ENCODE results near the gene SF1. TPM values are rescaled to one million over a fixed set of nuclear protein-coding genes. Genes with fewer than 3 reads are reported as not detected.
A peak's percentile ranks its signal among the peaks of the same experiment; 100 is the strongest.

The SF1 gene
- total and polyA plus RNA-seq, 2 of the 8 experiments (the other 6 are each of a cell fraction or from before 2014, with no cell fraction given): 72.7 to 353 TPM

DNA sequence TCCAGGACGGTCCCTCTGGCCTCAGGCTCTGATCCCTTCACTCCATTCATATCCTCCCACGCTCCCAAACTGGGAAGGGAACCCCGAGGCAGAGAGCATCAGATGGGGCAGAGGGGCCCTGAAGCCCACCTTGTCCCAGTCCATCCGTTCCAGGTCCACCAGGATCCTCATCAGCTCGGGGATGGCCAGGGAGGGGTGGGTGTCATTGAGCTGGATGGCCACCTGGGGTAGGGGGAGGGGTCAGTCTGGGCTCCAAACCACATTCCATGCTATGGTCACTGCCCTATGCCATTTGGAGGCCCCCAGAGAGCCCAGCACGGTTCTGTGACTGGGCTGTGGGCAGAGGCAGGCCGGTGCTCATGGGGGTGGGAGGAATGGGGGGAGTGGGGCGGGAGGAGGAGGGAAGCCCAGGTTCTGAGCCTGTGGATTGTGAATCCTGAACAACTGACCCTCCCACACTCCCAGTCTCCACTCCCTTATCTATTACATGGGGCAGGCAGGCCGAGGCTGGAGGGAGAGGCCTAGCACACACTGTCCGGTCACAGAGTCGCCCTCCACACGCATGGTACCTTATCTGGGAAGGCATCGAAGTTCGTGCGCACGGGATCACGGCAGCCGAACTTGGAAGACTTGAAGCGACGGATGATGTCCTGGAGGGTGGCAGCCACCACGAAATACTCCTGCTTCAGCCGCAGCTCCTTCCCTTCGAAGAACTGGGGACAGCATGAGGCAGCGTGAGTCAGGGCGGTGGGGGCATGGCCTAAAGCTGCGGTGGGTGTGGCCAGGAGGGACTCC is 24.0 kb downstream of the SF1 start:
- no peaks in the 10 kb centered on the region for H3K79me1 ChIP-seq (ENCODE audit: low read depth, low read length)
- H3K4me2 ChIP-seq (ENCODE audit: insufficient read depth in 1 of 2, low read depth in 2 of 2, low read length in 2 of 2): no peak overlapping the region
- FAIRE-seq (no peak), DNase-seq (ENCODE audit: low read depth in 1 of 2, low spot score in 2 of 2) (no peak)
- no peak overlapping the region; the same call in 1 of the 2 replicates for H4K8ac ChIP-seq (ENCODE audit: extremely low read depth, insufficient read depth, low read length)
- ChIA-PET POLR2A (ENCODE audit: partially characterized antibody) (interaction anchor here (29.2 to 42.9 kb wide), 2 partner anchors 5 to 11 kb away, joined by 1087 read pairs; partner anchors contain the start of genes PYGM, RASGRP2 and SF1), CTCF (ENCODE audit: partially characterized antibody) (interaction anchor here (0.5 to 23.7 kb wide), 5 partner anchors 9 to 502 kb away, joined by 3 to 376 read pairs (median 3); partner anchors contain the start of genes PYGM, RASGRP2 and SF1)
- no peak overlapping the region for H2BK120ac ChIP-seq (replicated peaks; ENCODE audit: low read depth, low read length)
- H3K9ac ChIP-seq (replicated peaks in 1 of 4; ENCODE audit: extremely low read depth in 1 of 4, low read depth in 3 of 4, low read length in 3 of 4): no peak overlapping the region
- H3K23me2 ChIP-seq (ENCODE audit: low read depth, low read length): no peaks in the 10 kb centered on the region
- no peak overlapping the region for H2AFZ ChIP-seq (ENCODE audit: low read length)
- H2BK12ac ChIP-seq (ENCODE audit: low read depth, low read length): peak overlapping the region; percentile 44; the same call in 1 of the 2 replicates
- H3K14ac ChIP-seq (ENCODE audit: insufficient read length): no peak overlapping the region
- H2BK5ac ChIP-seq (ENCODE audit: low read depth, low read length): 0 out of 2 replicates have a peak overlapping the region, but pooled peaks have one; percentile 49
- H4K91ac ChIP-seq (replicated peaks; ENCODE audit: insufficient read length, low read length): peak overlapping the region; percentile 80
- no peak overlapping the region for H3K4ac ChIP-seq (replicated peaks; ENCODE audit: insufficient read length, low read depth, low read length)
- peak overlapping the region; percentile 43; the same call in 1 of the 2 replicates for H3K18ac ChIP-seq (ENCODE audit: extremely low read depth, low read length)
- H3K9me3 ChIP-seq (ENCODE audit: insufficient read depth in 2 of 2, low read depth in 1 of 2, low read length in 1 of 2): no peaks in the 10 kb centered on the region
- peaks cover 0 to 15% (median 7%) of the 10 kb centered on the region in 4 experiments; a peak in 6 of 7 replicates for H3K4me1 ChIP-seq (replicated peaks in 1 of 4; ENCODE audit: control insufficient read depth in 3 of 4, insufficient read depth in 4 of 4, low read length in 3 of 4)
- no peaks in the 10 kb centered on the region; a peak in 1 of 8 replicates for H3K36me3 ChIP-seq (ENCODE audit: control insufficient read depth in 2 of 4, insufficient read depth in 4 of 4, low read length in 3 of 4)
- H4K20me1 ChIP-seq (replicated peaks in 1 of 2; ENCODE audit: control insufficient read depth in 1 of 2, insufficient read depth in 2 of 2, low read length in 2 of 2): no peaks in the 10 kb centered on the region
- H3K23ac ChIP-seq (ENCODE audit: insufficient read length): no peak overlapping the region
- TF ChIP-seq CBX5 (IDR thresholded peaks at IDR 0.05; ENCODE audit: low read depth, low read length) (no peak), GABPA (IDR thresholded peaks at IDR 0.05; ENCODE audit: borderline replicate concordance, insufficient read depth, low read length) (no peak)
- H2BK20ac ChIP-seq (ENCODE audit: low read length): no peak overlapping the region; the same call in 1 of the 2 replicates
- no peaks in the 10 kb centered on the region for H3K27me3 ChIP-seq (replicated peaks in 1 of 4; ENCODE audit: control insufficient read depth in 3 of 4, extremely low read depth in 1 of 4, insufficient read depth in 3 of 4, low read length in 3 of 4)
- no peaks in the 10 kb centered on the region for H3K79me2 ChIP-seq (ENCODE audit: control insufficient read depth in 1 of 2, insufficient read depth in 2 of 2, low read length in 2 of 2)
- no peak overlapping the region for H3K27ac ChIP-seq (ENCODE audit: low read depth, low read length)
- H2AK5ac ChIP-seq (ENCODE audit: low read depth, low read length): no peak overlapping the region
- H3K56ac ChIP-seq (replicated peaks; ENCODE audit: insufficient read length, low read depth, low read length): no peak overlapping the region
- no peak overlapping the region for H4K5ac ChIP-seq (ENCODE audit: insufficient read length, low read depth, low read length)
- H2BK15ac ChIP-seq (ENCODE audit: low read length): peak overlapping the region; percentile 72; the same call in 1 of the 2 replicates
- H3K4me3 ChIP-seq (ENCODE audit: extremely low read depth in 1 of 4, insufficient read depth in 2 of 4, low read depth in 3 of 4, low read length in 4 of 4): no peak overlapping the region
- WGBS, 2 experiments (ENCODE audit: extremely low coverage in 1 of 2, insufficient coverage in 1 of 2, insufficient read length in 1 of 2, insufficient replicate concordance in 2 of 2, low coverage in 1 of 2, low lambda C conversion rate in 2 of 2, missing lambda C conversion rate in 1 of 2): 89% methylated on average over 25 of the region's 26 CpGs; no CpG with 5 or more reads in 1 of the 2 experiments

All from H1 (cell line).